ENCODE data around the gene ARHGEF2. TPM values are rescaled to one million over a fixed set of nuclear protein-coding genes. Genes with fewer than 3 reads are reported as not detected.
A peak's percentile ranks its signal among the peaks of the same experiment; 100 is the strongest.

ARHGEF2 gene
- total and polyA plus RNA-seq, 2 of the 13 experiments (the other 11 are each of a cell fraction or from before 2014, with no cell fraction given), result 16.1 to 32.1 TPM

- TF ChIP-seq PRDM15 (CRISPR knock-in tag; IDR thresholded peaks at IDR 0.05), result no peak
- no peak for TF ChIP-seq MTF2 (CRISPR knock-in tag; IDR thresholded peaks at IDR 0.05; ENCODE audit: borderline replicate concordance)
- TF ChIP-seq ZNF788 (CRISPR knock-in tag; IDR thresholded peaks at IDR 0.05; ENCODE audit: borderline replicate concordance), result no peak
- TF ChIP-seq MTERF4 (CRISPR knock-in tag; IDR thresholded peaks at IDR 0.05), result no peak
- TF ChIP-seq ZEB1 (IDR thresholded peaks at IDR 0.05; ENCODE audit: insufficient replicate concordance, low read depth), result peak; percentile 35
- TF ChIP-seq ZNF782 (CRISPR knock-in tag; IDR thresholded peaks at IDR 0.05; ENCODE audit: borderline replicate concordance), result no peak
- TF ChIP-seq ZNF232 (CRISPR knock-in tag; IDR thresholded peaks at IDR 0.05; ENCODE audit: borderline replicate concordance), result no peak
- TF ChIP-seq MED1 (CRISPR knock-in tag; IDR thresholded peaks at IDR 0.05), result peak; percentile 90
- peak; percentile 16; the same call in 1 of the 2 replicates for TF ChIP-seq HDAC1 (CRISPR knock-in tag; IDR thresholded peaks at IDR 0.05)
- no peak for TF ChIP-seq PITX1 (CRISPR knock-in tag; IDR thresholded peaks at IDR 0.05)
- no peak for TF ChIP-seq ZNF749 (CRISPR knock-in tag; IDR thresholded peaks at IDR 0.05; ENCODE audit: borderline replicate concordance)
- no peak for TF ChIP-seq LRRFIP1 (CRISPR knock-in tag; conservative IDR thresholded peaks at IDR 0.05)
- peak; percentile 83; the same call in 1 of the 2 replicates for TF ChIP-seq TFDP1 (CRISPR knock-in tag; IDR thresholded peaks at IDR 0.05; ENCODE audit: borderline replicate concordance)
- peak; percentile 50; the same call in 1 of the 2 replicates for TF ChIP-seq ZNF501 (CRISPR knock-in tag; IDR thresholded peaks at IDR 0.05)
- TF ChIP-seq ZNF777 (CRISPR knock-in tag; IDR thresholded peaks at IDR 0.05), result no peak
- TF ChIP-seq FOXO1 (CRISPR knock-in tag; IDR thresholded peaks at IDR 0.05), result peak; percentile 44; the same call in 1 of the 2 replicates
- TF ChIP-seq, protein P1, sequence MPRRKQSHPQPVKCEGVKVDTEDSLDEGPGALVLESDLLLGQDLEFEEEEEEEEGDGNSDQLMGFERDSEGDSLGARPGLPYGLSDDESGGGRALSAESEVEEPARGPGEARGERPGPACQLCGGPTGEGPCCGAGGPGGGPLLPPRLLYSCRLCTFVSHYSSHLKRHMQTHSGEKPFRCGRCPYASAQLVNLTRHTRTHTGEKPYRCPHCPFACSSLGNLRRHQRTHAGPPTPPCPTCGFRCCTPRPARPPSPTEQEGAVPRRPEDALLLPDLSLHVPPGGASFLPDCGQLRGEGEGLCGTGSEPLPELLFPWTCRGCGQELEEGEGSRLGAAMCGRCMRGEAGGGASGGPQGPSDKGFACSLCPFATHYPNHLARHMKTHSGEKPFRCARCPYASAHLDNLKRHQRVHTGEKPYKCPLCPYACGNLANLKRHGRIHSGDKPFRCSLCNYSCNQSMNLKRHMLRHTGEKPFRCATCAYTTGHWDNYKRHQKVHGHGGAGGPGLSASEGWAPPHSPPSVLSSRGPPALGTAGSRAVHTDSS (CRISPR knock-in tag; conservative IDR thresholded peaks at IDR 0.05), result no peak
- peak; percentile 35; the same call in 1 of the 2 replicates for TF ChIP-seq ZNF607 (CRISPR knock-in tag; IDR thresholded peaks at IDR 0.05; ENCODE audit: borderline replicate concordance)
- no peak for TF ChIP-seq KLF6 (CRISPR knock-in tag; IDR thresholded peaks at IDR 0.05)
- TF ChIP-seq ZFYVE20 (CRISPR knock-in tag; IDR thresholded peaks at IDR 0.05; ENCODE audit: borderline replicate concordance, low read depth), result no peak
- no peak for TF ChIP-seq RNF2 (conservative IDR thresholded peaks at IDR 0.05; ENCODE audit: low read depth)
Observed at GRCh38 chr1:155940482-155940992, 37.8 kb downstream of the ARHGEF2 start (continued).

Data from HepG2 (cell line).